Trophoblast cell (in vitro differentiated cells and primary cell): Measurements from ENCODE around the gene FHIT.

Experiments
- DNase-seq, 2 donors: peaks; one replicate each; pipeline ENCODE4 v3.0.0-alpha.2; 2016
- H2AFZ ChIP-seq: 2 replicates; pipeline ENCODE4 v1.6.1; 2013; ENCODE audit warnings: low read length, moderate library complexity, mild to moderate bottlenecking; ENCODE audit not compliant: insufficient read depth, poor library complexity
- H2AK5ac ChIP-seq: 2 replicates; pipeline ENCODE4 v1.6.1; 2013; ENCODE audit warnings: mild to moderate bottlenecking, low read length
- H2BK120ac ChIP-seq: 2 replicates; pipeline ENCODE4 v1.6.1; 2013; ENCODE audit warnings: low read length, mild to moderate bottlenecking, moderate library complexity; ENCODE audit not compliant: insufficient read depth, poor library complexity
- H2BK12ac ChIP-seq: 2 replicates; pipeline ENCODE4 v1.6.1; 2013; ENCODE audit warnings: mild to moderate bottlenecking, low read length, moderate library complexity
- H2BK5ac ChIP-seq: 2 replicates; pipeline ENCODE4 v1.6.1; 2013; ENCODE audit warnings: low read length, low read depth, moderate library complexity, mild to moderate bottlenecking; ENCODE audit not compliant: poor library complexity
- H3K14ac ChIP-seq: 2 replicates; pipeline ENCODE4 v1.6.1; 2013; ENCODE audit warnings: mild to moderate bottlenecking, low read length
- H3K18ac ChIP-seq: 2 replicates; pipeline ENCODE4 v1.6.1; 2013; ENCODE audit warnings: mild to moderate bottlenecking, low read length
- H3K23ac ChIP-seq: 2 replicates; pipeline ENCODE4 v1.6.1; 2013; ENCODE audit warnings: low read length
- H3K27ac ChIP-seq: 2 replicates; pipeline ENCODE4 v1.5.1; 2013; ENCODE audit warnings: low read depth, mild to moderate bottlenecking, inconsistent platforms, low read length, moderate library complexity
- H3K27me3 ChIP-seq: 2 replicates; pipeline ENCODE4 v1.6.1; 2013; ENCODE audit warnings: inconsistent platforms, mild to moderate bottlenecking, low read length, moderate library complexity; ENCODE audit not compliant: insufficient read depth
- H3K36me3 ChIP-seq, 2 experiments: 1 replicate in 1 of 2; 2 replicates in 1 of 2; pipeline ENCODE4 v1.6.1; 2013; ENCODE audit warnings: low read length in 2 of 2, mild to moderate bottlenecking in 2 of 2, moderate library complexity in 1 of 2; ENCODE audit not compliant: insufficient read depth in 2 of 2, control insufficient read depth in 1 of 2
- H3K4ac ChIP-seq: 2 replicates; pipeline ENCODE4 v1.6.1; 2013; ENCODE audit warnings: low read depth, mild to moderate bottlenecking, low read length, moderate library complexity
- H3K4me1 ChIP-seq, 2 experiments: 1 replicate in 1 of 2; 2 replicates in 1 of 2; pipeline ENCODE4 v1.6.1; 2013; ENCODE audit warnings: low read length in 2 of 2, mild to moderate bottlenecking in 2 of 2, moderate library complexity in 1 of 2; ENCODE audit not compliant: insufficient read depth in 2 of 2, control insufficient read depth in 1 of 2
- H3K4me2 ChIP-seq: 2 replicates; pipeline ENCODE4 v1.6.1; 2013; ENCODE audit warnings: inconsistent platforms, mild to moderate bottlenecking, low read length, moderate library complexity
- H3K4me3 ChIP-seq: 2 replicates; pipeline ENCODE4 v1.5.1; 2013; ENCODE audit warnings: mild to moderate bottlenecking, low read depth, low read length, inconsistent platforms
- H3K79me1 ChIP-seq: one replicate; pipeline ENCODE4 v1.6.1; 2013; ENCODE audit warnings: low read length
- H3K79me2 ChIP-seq: 2 replicates; pipeline ENCODE4 v1.6.1; 2013; ENCODE audit warnings: low read length, mild to moderate bottlenecking; ENCODE audit not compliant: control insufficient read depth, insufficient read depth, poor library complexity
- H3K9ac ChIP-seq: 2 replicates; pipeline ENCODE4 v1.6.1; 2013; ENCODE audit warnings: mild to moderate bottlenecking, low read length
- H3K9me3 ChIP-seq: 2 replicates; pipeline ENCODE4 v1.6.1; 2013; ENCODE audit warnings: low read depth, mild to moderate bottlenecking, control low read depth, inconsistent platforms, low read length; ENCODE audit not compliant: insufficient read depth
- H4K12ac ChIP-seq: 2 replicates; pipeline ENCODE4 v1.6.1; 2013; ENCODE audit warnings: low read depth, mild to moderate bottlenecking, low read length, moderate library complexity
- H4K8ac ChIP-seq: 2 replicates; pipeline ENCODE4 v1.6.1; 2013; ENCODE audit warnings: low read depth, mild to moderate bottlenecking, low read length, moderate library complexity
- H4K91ac ChIP-seq: one replicate; pipeline ENCODE4 v1.6.1; 2013; ENCODE audit warnings: low read depth, mild to moderate bottlenecking, low read length, moderate library complexity
- WGBS: extraction: QIAGEN DNeasy Blood & Tissue Kit; methylation state at CpG from one replicate; pipeline ENCODE4 v1.1.7; 2013; ENCODE audit warnings: missing lambda C conversion rate; ENCODE audit not compliant: insufficient read length, insufficient coverage; ENCODE audit errors: extremely low coverage; 5-methylcytosine and 5-hydroxymethylcytosine counted together

Gene FHIT

GRCh38 chr3:60250206-60250605, 1001.0 kb downstream of the FHIT start:
- WGBS, result no CpG with 5 or more reads among the region's 2 CpGs
- H3K4me2 ChIP-seq, result no peak overlapping the region

DNA sequence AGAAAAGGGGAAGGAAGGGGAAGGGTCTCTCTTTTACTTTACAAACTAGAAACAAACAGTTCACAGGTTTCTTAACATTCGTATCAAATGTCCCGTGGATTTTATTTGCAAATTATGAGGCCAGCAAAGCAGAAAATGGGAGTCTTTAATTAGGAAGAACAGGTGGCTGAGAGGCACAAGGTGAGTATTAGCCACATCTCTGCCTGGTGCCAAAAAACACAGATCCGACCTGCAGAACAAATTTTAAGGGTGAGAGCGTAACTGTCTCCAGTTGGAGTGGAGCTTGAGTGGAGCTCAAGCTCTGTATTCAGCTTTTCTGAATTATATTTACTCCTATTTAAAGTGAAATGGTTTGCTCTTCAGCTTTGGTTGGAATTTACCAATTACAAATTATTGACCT, 1004.9 kb downstream of the FHIT start:
- Histone ChIP-seq H3K23ac (no peak overlapping the region), H3K14ac (no peak overlapping the region), H3K79me2 (no peaks in the 10 kb centered on the region), H3K9me3 (no peaks in the 10 kb centered on the region), H3K4me2 (no peak overlapping the region), H3K27ac (no peak overlapping the region), H3K79me1 (no peaks in the 10 kb centered on the region), H3K4me3 (no peak overlapping the region), H2BK5ac (no peak overlapping the region), H3K4ac (no peak overlapping the region), H3K4me1 (no peaks in the 10 kb centered on the region), H4K8ac (no peak overlapping the region), H3K36me3 (no peaks in the 10 kb centered on the region), H2BK120ac (no peak overlapping the region), H3K27me3 (no peaks in the 10 kb centered on the region), H3K9ac (no peak overlapping the region), H3K18ac (no peak overlapping the region), H2BK12ac (no peak overlapping the region), H2AK5ac (no peak overlapping the region), H2AFZ (no peak overlapping the region), H4K91ac (no peak overlapping the region), H4K12ac (no peak overlapping the region)
- no peak for DNase-seq
- WGBS, result no CpG with 5 or more reads among the region's 4 CpGs

More at GRCh38 chr3:60250206-60250605, 1001.0 kb downstream of the FHIT start:
- Histone ChIP-seq H3K4me1 (no peaks in the 10 kb centered on the region), H2AK5ac (no peak overlapping the region), H4K12ac (no peak overlapping the region), H3K23ac (no peak overlapping the region), H4K91ac (no peak overlapping the region), H3K9me3 (no peaks in the 10 kb centered on the region), H3K27ac (no peak overlapping the region), H2BK120ac (no peak overlapping the region), H3K27me3 (no peaks in the 10 kb centered on the region), H3K4me3 (no peak overlapping the region), H3K4ac (no peak overlapping the region), H4K8ac (no peak overlapping the region), H3K79me2 (no peaks in the 10 kb centered on the region), H2AFZ (no peak overlapping the region), H3K18ac (no peak overlapping the region), H3K36me3 (no peaks in the 10 kb centered on the region), H2BK12ac (no peak overlapping the region), H3K9ac (no peak overlapping the region), H3K79me1 (no peaks in the 10 kb centered on the region), H3K14ac (no peak overlapping the region), H2BK5ac (no peak overlapping the region)
- DNase-seq, result peak in 1 of 2 donors; percentile 23

DNA sequence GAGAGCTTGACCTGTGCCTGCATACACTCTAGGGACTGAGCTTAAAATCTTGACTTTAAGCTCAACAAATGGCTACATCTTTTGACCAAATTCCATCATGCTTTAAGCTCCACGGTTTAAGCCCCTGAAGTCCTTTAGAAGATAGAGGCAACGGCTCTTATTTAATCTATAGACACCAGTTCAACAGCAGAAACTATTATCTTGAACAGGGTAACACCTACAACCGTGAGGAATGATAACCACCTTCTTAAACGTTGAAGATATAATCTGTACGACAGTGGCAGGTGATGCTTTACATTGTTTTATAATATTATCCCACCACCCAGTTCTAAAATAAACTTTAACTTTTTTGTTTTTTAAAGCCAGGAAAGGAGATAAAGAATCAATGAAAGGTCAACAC, 1007.8 kb downstream of the FHIT start:
- Histone ChIP-seq H3K9ac (no peak overlapping the region), H2AK5ac (no peak overlapping the region), H2BK120ac (no peak overlapping the region), H3K79me2 (no peaks in the 10 kb centered on the region), H3K4ac (no peak overlapping the region), H3K23ac (no peak overlapping the region), H3K14ac (no peak overlapping the region), H3K36me3 (no peaks in the 10 kb centered on the region), H3K18ac (no peak overlapping the region), H2AFZ (no peak overlapping the region), H3K9me3 (no peaks in the 10 kb centered on the region), H4K8ac (no peak overlapping the region), H3K27ac (no peak overlapping the region), H4K12ac (no peak overlapping the region), H3K4me2 (no peak overlapping the region), H2BK5ac (no peak overlapping the region), H3K4me1 (no peaks in the 10 kb centered on the region), H3K4me3 (no peak overlapping the region), H3K27me3 (no peaks in the 10 kb centered on the region), H3K79me1 (no peaks in the 10 kb centered on the region), H2BK12ac (no peak overlapping the region), H4K91ac (no peak overlapping the region)
- no peak for DNase-seq
- no CpG with 5 or more reads among the region's 5 CpGs for WGBS

GRCh38 chr3:60240492-60240891, 1010.8 kb downstream of the FHIT start:
- Histone ChIP-seq H2BK120ac (no peak overlapping the region), H3K4me2 (no peak overlapping the region), H3K18ac (no peak overlapping the region), H3K79me1 (no peaks in the 10 kb centered on the region), H2AFZ (no peak overlapping the region), H3K27ac (no peak overlapping the region), H2BK5ac (no peak overlapping the region), H2AK5ac (no peak overlapping the region), H3K79me2 (no peaks in the 10 kb centered on the region), H4K91ac (no peak overlapping the region), H3K27me3 (no peaks in the 10 kb centered on the region), H4K8ac (no peak overlapping the region), H3K9ac (no peak overlapping the region), H3K4ac (no peak overlapping the region), H2BK12ac (no peak overlapping the region), H3K4me1 (no peaks in the 10 kb centered on the region), H4K12ac (no peak overlapping the region), H3K36me3 (no peaks in the 10 kb centered on the region), H3K23ac (no peak overlapping the region), H3K4me3 (no peak overlapping the region), H3K9me3 (no peaks in the 10 kb centered on the region), H3K14ac (no peak overlapping the region)
- DNase-seq, result no peak
- no CpG with 5 or more reads among the region's 3 CpGs for WGBS
